NCI-H524 treated with DMSO at 0.1 percent for 48 hours (cell line): Measurements from ENCODE around the gene FZD2.

ENCODE experiments used
- DNase-seq: peaks from one replicate; lab custom pipeline; 2025; lab: John Stamatoyannopoulos, UW

The FZD2 gene

DNA sequence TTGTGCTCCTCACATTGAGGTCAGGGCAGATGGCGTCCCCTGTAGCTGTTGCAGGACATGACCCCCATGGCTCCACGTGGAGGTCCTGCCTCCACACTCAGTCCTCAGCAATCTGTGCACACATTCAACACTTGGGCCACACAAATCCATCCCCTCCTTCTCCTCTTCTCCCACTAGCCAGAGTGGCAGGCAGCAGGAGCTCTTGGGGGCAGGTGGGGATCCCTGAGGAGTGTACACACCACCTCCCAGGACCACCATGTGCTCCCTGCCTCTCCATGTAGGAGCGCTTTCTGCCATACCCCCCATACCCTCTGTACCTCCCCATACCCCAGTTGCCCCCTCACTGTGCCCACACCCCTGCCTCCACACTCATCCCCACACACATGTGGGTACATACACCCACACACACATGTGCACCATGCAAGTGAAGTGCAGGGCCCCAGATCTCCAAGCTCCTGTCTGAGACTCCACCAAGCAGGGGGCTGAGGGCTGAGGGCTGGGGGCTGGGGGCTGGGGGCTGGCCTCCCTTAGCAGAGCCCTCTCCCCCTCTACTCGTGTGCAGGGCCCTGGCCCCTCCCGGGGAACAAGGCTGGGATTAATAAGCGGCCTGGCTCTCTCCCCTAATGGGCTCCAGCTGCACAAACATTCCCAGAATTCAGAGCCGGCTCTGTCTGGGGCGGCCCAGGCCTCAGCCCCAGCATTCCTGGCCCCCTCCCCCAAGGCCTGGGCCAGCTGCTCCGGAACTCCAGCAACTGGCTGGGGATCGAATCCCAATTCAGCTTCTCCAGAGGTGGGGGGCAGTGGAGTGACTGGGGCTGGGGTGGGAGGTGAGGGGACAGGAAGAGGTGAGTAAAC is 50.8 kb downstream of the FZD2 start:
- DNase-seq, result no peak

GRCh38 chr17:44608727-44609435 is 51.6 kb downstream of the FZD2 start:
- DNase-seq, result no peak

DNA sequence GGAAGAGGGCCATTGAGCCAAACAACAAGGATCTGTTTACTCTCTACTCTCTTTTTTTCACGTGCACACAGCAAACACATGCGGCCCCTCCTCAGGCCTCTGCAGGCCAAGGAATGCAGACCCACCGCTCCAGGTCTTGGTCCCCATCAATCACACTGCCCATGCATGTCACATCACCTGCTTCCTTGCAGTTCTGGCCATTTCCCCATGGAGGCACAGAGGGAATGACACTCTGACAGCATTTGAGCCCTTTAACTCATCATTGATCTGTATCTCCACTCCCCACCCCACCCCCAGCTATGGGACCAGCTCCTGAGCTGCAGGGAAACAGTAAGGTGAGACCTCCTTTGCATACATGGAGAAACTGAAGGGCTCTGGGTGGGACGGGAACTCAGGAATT is 53.0 kb downstream of the FZD2 start:
- no peak for DNase-seq
